BLaER1 (cell line): ENCODE results near the gene AGPAT2.

Source experiments
- H3K27ac ChIP-seq: shearing (Covaris generic); formaldehyde crosslinking; 2 replicates; pipeline ENCODE4 v1.8.1; 2022
- H3K27me3 ChIP-seq: shearing (Covaris generic); formaldehyde crosslinking; 2 replicates; pipeline ENCODE4 v1.8.1; 2022
- H3K36me3 ChIP-seq: shearing (Covaris generic); formaldehyde crosslinking; 2 replicates; pipeline ENCODE4 v1.8.1; 2022
- H3K4me1 ChIP-seq: shearing (Covaris generic); formaldehyde crosslinking; 2 replicates; pipeline ENCODE4 v1.8.1; 2022
- H3K4me2 ChIP-seq: shearing (Covaris generic); formaldehyde crosslinking; 2 replicates; pipeline ENCODE4 v1.8.1; 2022
- H3K4me3 ChIP-seq: shearing (Covaris generic); formaldehyde crosslinking; 2 replicates; pipeline ENCODE4 v1.8.1; 2022
- H3K9ac ChIP-seq: shearing (Covaris generic); formaldehyde crosslinking; 2 replicates; pipeline ENCODE4 v1.8.1; 2022
- H3K9me3 ChIP-seq: shearing (Covaris generic); formaldehyde crosslinking; 2 replicates; pipeline ENCODE4 v1.8.1; 2022
- H4K20me1 ChIP-seq: shearing (Covaris generic); formaldehyde crosslinking; 2 replicates; pipeline ENCODE4 v1.8.1; 2022
- Cebpa-rat ChIP-seq: shearing (Covaris generic); IDR thresholded peaks from 2 replicates; pipeline ENCODE4 v1.8.1; 2022

Gene AGPAT2

GRCh38 chr9:136695435-136695895, 8.2 kb upstream of the AGPAT2 start:
- 0 out of 2 replicates have a peak overlapping the region, but pooled peaks have one; percentile 11 for H3K27ac ChIP-seq
- no peak overlapping the region; the same call in 1 of the 2 replicates for H3K4me3 ChIP-seq
- no peak for TF ChIP-seq Cebpa-rat

GRCh38 chr9:136694872-136695247, 7.6 kb upstream of the AGPAT2 start:
- no peaks in the 10 kb centered on the region for H3K36me3 ChIP-seq
- no peaks in the 10 kb centered on the region for H4K20me1 ChIP-seq
- no peaks in the 10 kb centered on the region for H3K27me3 ChIP-seq
- H3K27ac ChIP-seq, result no peak overlapping the region
- H3K4me3 ChIP-seq, result no peak overlapping the region
- TF ChIP-seq Cebpa-rat, result no peak
- H3K9ac ChIP-seq, result no peak overlapping the region
- peak overlapping the region; percentile 78 for H3K4me2 ChIP-seq
- H3K9me3 ChIP-seq, result no peaks in the 10 kb centered on the region
- peaks cover 81% of the 10 kb centered on the region for H3K4me1 ChIP-seq

More at GRCh38 chr9:136695435-136695895, 8.2 kb upstream of the AGPAT2 start:
- H3K9ac ChIP-seq, result no peak overlapping the region
- no peaks in the 10 kb centered on the region for H3K36me3 ChIP-seq
- no peaks in the 10 kb centered on the region for H3K27me3 ChIP-seq
- H3K9me3 ChIP-seq, result no peaks in the 10 kb centered on the region
- peak overlapping the region; percentile 78 for H3K4me2 ChIP-seq
- no peaks in the 10 kb centered on the region for H4K20me1 ChIP-seq
- peaks cover 81% of the 10 kb centered on the region for H3K4me1 ChIP-seq

DNA sequence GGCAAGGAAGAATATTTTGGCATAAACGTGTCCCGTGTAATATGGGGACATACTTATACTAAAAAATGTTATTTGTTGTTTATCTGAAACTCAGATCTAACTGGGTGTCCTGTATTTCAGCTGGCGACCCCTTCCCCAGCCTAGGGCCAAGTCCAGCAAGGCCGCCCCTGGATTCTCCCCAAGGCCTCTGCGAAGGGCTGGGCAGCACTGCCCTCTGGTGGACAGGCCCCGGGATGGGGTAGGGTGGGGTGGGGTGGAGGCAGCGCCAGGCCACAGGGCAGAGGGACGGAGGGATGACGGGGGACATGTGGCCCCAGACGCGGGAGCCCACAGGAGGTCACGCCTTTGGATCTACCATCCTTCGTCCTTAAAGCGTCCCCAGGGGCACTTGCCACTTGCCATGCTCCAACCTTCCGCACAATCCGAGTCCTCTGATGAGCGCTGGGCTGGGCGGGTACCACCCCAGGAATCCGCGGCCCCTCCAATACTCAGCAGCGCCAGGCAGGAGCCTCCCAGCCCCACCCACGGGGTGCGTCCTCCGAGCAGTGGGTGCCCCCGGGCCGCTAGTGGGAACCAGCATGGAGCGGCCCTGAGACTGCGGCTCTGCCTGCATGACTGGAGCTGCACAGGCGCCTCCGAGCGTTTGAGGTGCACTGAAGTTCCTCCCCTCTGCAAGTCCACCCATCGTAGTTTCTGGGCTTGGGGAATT, 7.1 kb upstream of the AGPAT2 start:
- peaks cover 81% of the 10 kb centered on the region for H3K4me1 ChIP-seq
- H3K9me3 ChIP-seq, result no peaks in the 10 kb centered on the region
- no peaks in the 10 kb centered on the region for H3K27me3 ChIP-seq
- no peak for TF ChIP-seq Cebpa-rat
- peak overlapping the region; percentile 42; the same call in 1 of the 2 replicates for H3K4me2 ChIP-seq
- no peak overlapping the region for H3K4me3 ChIP-seq
- no peak overlapping the region for H3K27ac ChIP-seq
- no peaks in the 10 kb centered on the region for H3K36me3 ChIP-seq
- H3K9ac ChIP-seq, result no peak overlapping the region
- H4K20me1 ChIP-seq, result no peaks in the 10 kb centered on the region

- no peaks in the 10 kb centered on the region for H3K36me3 ChIP-seq
- H3K4me3 ChIP-seq, result no peak overlapping the region
- no peak overlapping the region; the same call in 1 of the 2 replicates for H3K4me2 ChIP-seq
- no peak overlapping the region for H3K9ac ChIP-seq
- H3K9me3 ChIP-seq, result no peaks in the 10 kb centered on the region
- peaks cover 81% of the 10 kb centered on the region for H3K4me1 ChIP-seq
- no peak overlapping the region for H3K27ac ChIP-seq
- no peaks in the 10 kb centered on the region for H3K27me3 ChIP-seq
- no peaks in the 10 kb centered on the region for H4K20me1 ChIP-seq
- TF ChIP-seq Cebpa-rat, result no peak
These were observed 6.4 kb upstream of the AGPAT2 start for GRCh38 chr9:136693490-136694162.

DNA sequence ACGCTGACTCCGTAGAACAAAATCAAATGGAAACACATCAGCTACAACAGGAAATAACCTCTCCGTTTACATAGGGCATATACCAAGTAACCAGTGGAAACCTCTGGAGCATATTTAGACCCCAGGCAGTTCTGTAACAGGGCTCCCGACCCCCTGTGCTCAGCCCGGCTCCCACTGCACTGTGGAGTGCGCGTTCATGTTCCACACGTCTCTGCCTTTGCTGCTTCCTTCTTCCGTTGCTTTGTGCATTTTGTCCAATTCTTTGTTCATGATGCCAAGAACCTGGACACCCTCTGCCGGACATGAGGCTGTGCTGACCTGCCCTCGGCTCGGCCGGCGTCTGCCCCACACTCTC, 5.9 kb upstream of the AGPAT2 start:
- no peaks in the 10 kb centered on the region for H3K9me3 ChIP-seq

DNA sequence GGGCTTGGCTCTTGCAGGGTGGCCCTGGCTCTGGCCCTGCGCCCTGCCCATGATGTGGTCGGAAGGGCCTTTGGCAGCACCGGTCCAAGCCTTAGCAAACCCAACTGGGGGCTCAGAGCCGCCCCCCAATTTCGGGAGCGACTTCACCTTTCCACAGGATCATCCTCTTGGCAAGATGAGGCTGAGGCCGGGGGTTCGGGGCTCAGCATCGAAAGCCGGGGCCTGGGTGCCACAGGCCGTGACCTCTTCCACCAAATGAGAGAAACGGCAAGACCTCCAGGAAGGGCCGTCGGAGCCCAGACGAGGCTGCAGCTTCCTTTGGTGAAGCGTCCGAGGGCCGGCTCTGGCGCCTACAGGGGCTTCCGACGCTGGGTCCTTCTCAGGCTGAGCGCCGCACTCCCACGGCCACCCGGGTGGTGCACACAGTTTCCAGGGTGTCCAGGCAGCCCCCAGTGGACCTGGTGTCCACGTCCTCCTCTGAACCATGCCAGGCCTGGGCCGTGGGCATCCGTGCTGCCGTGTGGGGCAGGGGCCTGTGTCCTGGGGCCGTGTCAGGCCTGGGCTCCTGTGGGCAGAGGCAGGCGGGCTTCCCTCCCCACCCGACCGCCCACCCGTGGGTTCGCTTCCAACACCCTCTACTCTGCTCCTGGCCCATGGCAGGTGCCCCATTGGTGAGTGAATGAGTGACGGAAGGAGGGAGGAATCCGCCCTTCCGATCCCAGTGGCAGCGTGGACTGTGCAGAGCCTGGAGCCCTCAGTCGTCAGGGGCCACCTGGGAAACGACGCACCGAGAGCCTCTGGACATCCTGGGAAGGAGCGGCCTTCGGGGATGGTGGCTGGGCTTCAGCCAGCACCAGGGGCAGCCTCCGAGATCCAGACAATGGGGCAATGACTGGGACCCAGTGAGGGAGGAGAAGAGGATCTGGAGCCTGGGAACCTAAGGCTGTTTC, 5.2 kb upstream of the AGPAT2 start:
- Histone ChIP-seq H3K4me3 (no peak overlapping the region), H3K9ac (peak overlapping the region; percentile 25; the same call in 1 of the 2 replicates), H3K4me1 (peaks cover 80% of the 10 kb centered on the region), H3K27me3 (no peaks in the 10 kb centered on the region), H3K9me3 (no peaks in the 10 kb centered on the region), H3K27ac (no peak overlapping the region), H3K36me3 (no peaks in the 10 kb centered on the region), H4K20me1 (no peaks in the 10 kb centered on the region), H3K4me2 (peak overlapping the region; percentile 72; the same call in 1 of the 2 replicates)
- TF ChIP-seq Cebpa-rat, result no peak

More for the DNA sequence above, 5.9 kb upstream of the AGPAT2 start:
- no peak for TF ChIP-seq Cebpa-rat
- H3K36me3 ChIP-seq, result no peaks in the 10 kb centered on the region
- H3K4me3 ChIP-seq, result no peak overlapping the region
- no peaks in the 10 kb centered on the region for H3K27me3 ChIP-seq
- peaks cover 81% of the 10 kb centered on the region for H3K4me1 ChIP-seq
- no peak overlapping the region for H3K4me2 ChIP-seq
- H3K27ac ChIP-seq, result no peak overlapping the region
- no peaks in the 10 kb centered on the region for H4K20me1 ChIP-seq
- H3K9ac ChIP-seq, result no peak overlapping the region

GRCh38 chr9:136691316-136692184, 4.3 kb upstream of the AGPAT2 start:
- H3K27me3 ChIP-seq, result no peaks in the 10 kb centered on the region
- H4K20me1 ChIP-seq, result peaks cover under 1% of the 10 kb centered on the region; the same call in 1 of the 2 replicates
- peak overlapping the region; percentile 25 for H3K9ac ChIP-seq
- H3K4me2 ChIP-seq, result peak overlapping the region; percentile 72
- no peaks in the 10 kb centered on the region for H3K36me3 ChIP-seq
- no peaks in the 10 kb centered on the region for H3K9me3 ChIP-seq
- peaks cover 74% of the 10 kb centered on the region for H3K4me1 ChIP-seq
- H3K27ac ChIP-seq, result peak overlapping the region; percentile 21; the same call in 1 of the 2 replicates
- H3K4me3 ChIP-seq, result no peak overlapping the region
- TF ChIP-seq Cebpa-rat, result no peak

- H3K27ac ChIP-seq, result peak overlapping the region; percentile 21
- H3K4me3 ChIP-seq, result no peak overlapping the region
- H3K36me3 ChIP-seq, result no peaks in the 10 kb centered on the region
- peaks cover 72% of the 10 kb centered on the region for H3K4me1 ChIP-seq
- peak overlapping the region; percentile 72 for H3K4me2 ChIP-seq
- H3K9ac ChIP-seq, result peak overlapping the region; percentile 53
- no peaks in the 10 kb centered on the region for H3K9me3 ChIP-seq
- no peak for TF ChIP-seq Cebpa-rat
- peaks cover 7% of the 10 kb centered on the region for H4K20me1 ChIP-seq
- no peaks in the 10 kb centered on the region for H3K27me3 ChIP-seq
These were observed 3.6 kb upstream of the AGPAT2 start for GRCh38 chr9:136690806-136691261.
